GM19023 (cell line): ENCODE results near the gene PITRM1.
A peak's percentile ranks its signal among the peaks of the same experiment; 100 is the strongest.
"Not testable (repeated sequence)": the region's sequence is repeated elsewhere in the genome, so short reads cannot be mapped to it uniquely, and the experiment has no call there.

ENCODE experiments used
- ATAC-seq: cut with Tn5 transposase; IDR thresholded peaks from one replicate; pipeline ENCODE4 v1.9.1; 2021; ENCODE audit warnings: mild to moderate bottlenecking, moderate library complexity; ENCODE audit not compliant: unreplicated experiment

Gene PITRM1

DNA sequence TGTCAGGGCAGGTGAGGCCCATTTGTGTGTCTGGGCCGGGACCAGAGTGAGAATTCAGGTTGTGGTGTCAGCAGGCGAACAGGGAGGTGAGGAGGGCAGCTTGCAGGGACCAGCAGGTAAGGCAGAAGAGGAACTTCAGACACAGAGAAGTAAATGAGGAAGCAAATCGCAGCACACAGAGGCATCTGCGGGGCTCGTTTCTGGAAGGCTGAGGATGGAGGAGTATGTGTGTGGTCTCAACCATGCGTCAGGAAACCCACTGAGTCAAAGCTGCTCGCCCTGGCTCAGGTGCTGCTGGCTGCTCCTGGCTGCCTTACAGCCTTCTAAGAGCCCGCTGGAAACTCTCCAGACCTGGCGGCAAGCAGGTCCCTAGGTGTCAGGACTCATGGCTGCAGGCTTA, 26.9 kb upstream of the PITRM1 start:
- no peak for ATAC-seq

DNA sequence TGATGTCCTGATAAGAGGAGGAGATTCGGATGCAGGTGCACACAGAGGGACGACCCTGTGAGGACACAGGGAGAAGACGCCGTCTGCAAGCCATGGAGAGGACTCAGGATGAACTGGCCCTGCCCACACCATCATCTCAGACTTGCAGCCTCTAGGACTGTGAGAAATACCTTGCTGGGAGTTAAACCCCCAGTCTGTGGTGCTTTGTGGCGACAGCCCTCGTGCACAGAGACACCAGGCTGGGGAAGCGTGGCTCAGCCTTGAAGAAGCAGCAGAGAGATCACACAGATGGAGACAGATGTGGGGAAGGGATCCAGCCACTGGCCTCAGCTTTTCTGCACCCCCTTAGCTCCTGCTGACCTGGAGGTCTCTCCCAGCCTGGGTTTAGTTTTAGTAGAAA, 26.3 kb upstream of the PITRM1 start:
- ATAC-seq, result no peak

DNA sequence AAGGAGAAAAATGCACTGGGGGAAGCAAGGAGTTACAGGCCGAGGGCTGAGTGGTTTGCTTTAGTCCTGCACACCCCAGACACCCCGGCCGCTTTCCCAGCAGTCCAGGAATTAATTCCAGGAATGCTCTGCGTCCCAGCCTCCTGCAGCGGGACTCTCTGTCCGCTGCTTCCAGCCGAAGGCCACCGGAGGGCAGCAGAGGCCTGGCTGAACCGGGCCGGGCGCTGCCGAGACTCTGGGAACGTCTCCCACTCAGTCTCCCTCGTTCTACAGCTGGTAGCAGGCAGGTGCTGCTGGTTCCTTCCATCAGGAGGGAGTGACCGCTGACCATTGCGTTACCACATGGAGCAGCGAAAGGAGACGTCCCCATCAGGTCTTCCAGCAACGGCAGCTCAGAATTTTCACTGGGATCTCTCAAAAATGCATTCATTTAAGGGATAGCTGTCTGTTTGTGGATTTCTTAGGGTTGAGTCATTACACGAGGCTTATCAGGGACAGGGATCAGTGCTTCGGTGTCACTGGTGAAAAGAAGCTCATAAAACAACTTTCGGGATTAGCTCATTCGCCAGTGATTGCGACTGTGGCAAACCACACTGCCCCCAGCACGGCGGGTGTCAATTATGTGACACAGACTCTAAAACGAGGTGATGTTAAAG, 24.9 kb upstream of the PITRM1 start:
- ATAC-seq, result peak; percentile 64

DNA sequence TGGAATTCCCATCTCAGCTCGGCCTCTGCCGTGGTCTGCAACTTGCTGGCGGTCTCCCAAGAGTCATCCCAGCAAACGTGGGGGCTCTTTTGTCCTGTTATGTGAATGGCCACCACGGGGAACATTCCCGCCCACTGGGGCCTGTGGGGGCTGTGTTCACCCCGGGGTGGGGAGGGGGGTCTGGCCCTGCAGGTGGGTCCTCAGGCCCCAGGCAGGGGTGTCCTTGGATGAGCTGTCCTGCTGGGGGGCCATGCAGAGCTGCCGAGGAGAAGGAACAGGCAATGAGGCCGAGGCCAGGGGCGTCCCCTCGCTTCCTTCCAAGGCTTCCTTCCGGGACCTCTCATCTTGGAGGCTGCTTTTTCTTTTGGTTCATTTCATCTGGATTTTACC, 24.4 kb upstream of the PITRM1 start:
- ATAC-seq, result no peak

DNA sequence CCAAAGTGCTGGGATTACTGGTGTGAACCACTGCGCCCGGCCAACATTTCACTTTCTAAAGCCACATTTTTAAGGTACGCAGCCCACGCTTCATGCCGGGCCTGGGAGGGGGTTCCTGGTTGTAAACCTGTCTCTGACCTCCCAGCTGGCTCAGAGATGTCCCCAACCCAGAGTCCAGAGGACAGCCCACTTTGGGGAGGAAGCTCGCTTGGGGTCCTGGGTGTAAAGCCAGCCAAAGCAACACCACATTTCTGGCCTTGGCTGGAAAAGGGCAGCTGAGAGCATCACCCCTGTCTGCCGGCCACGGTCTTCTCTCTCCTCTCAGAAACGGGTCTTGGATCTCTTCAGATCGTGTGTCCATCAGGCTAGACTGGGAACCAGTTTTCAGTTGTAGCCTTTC, 23.9 kb upstream of the PITRM1 start:
- ATAC-seq, result no peak

DNA sequence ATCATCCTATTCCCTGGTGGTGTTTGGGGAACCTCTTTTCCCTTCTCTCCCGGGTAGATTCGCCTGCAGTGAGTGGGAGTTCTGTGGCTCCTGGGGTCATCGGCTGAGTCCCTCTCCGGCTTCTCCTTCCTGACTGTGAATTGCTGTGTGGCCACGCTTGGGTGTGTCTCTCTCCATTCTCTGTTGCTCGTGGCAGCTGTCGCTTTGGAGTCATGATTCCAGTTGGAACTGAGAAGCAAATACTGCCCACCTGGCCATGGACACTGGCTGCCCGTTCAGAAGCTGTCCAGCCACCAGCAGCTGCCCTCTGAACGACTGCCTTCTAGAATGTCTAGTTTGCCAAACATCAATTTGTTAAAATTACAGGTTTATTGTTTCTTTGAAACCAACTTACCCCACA, 23.1 kb upstream of the PITRM1 start:
- ATAC-seq, result no peak

DNA sequence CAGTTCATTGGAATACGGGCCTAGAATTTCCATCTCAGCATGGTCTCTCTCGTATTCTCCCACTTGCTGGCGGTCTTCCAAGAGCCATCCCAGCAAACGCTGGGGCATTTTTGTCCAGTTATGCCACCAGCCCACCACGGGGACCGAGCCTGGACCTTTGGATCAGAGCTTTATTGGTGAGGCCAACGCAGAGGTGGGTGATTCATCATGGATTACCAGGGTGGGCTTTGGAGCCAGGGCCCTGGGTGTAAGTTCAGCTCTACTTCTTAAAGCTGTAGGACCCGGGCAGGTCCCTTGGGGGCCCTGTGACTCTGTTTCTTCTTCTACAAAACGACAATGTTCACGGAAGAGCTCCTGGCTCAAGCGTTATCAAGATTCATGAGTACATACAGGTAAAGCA, 22.7 kb upstream of the PITRM1 start:
- no peak for ATAC-seq

DNA sequence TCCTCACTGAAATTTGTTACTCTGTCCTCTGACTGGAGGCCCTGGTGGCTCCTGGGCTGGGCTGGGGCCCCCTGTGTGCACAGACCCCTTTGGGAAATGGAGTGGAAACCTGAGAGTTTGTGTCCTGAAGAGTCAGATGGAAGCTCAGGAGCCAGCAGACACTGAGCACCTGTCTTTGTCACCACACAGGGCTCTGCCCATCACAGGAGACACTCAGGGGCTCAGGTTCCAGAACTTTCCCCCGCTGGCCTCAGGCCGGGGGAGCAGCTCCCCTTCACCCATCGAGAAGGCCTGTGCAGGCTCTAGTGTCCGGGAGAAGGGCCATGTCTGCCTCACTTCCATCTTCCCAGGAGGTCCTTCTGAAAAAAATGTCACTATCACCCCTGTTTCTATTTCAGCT, 22.3 kb upstream of the PITRM1 start:
- ATAC-seq, result no peak

DNA sequence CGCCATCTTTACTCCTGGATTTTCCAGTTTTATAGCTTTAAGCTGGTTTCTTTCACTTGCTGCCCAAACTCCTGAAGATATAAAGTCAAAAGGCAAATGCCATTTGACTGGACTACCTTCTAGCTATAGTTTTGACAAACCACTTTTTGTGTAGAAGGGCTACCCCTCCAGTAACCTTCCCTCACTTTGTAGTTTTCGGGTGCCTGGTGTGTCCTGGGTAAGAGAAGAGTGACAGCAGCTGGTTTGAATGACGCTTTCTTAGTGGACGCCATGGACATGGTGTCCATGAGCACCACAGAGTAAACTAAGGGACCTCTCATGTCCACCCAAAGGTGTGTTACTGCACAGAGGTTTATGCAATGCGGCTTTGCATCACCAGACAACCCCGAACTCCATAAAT, 21.2 kb upstream of the PITRM1 start:
- no peak for ATAC-seq

DNA sequence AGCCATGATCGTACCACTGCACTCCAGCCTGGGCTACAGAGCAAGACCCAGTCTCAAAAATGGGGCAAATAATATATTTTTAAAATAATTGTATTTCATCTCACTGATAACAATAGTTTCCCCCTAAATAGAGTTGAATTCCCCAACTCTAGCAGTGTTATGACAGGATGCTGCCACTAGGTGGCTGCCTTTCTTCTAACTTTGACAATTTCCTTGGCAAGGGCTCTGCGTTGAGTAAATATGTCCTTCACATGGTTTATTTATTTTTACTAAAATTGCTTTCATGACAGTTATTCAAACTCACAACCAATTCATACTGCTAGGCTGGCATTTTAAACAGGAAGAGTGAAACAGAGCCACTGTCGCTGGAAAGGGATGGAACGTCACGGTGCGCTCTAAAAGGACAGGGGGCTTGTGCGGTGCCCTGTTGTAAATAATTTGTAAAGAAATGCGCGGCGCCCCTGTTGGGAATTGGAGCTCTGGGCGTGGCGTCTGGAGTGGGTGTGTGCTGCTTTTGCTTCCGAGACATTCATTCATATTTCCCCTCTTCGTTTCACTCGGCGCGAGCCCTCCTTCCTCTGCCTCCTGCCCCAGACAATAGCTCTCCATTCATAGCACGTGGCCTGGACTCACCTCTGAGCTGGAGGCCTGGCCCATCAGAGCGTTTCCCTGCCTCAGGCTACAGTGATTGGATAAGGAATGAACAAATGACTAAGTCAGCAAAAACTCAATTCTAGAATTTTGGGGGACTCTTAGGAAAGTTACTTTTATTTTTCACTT, 20.5 kb upstream of the PITRM1 start:
- ATAC-seq, result no peak

DNA sequence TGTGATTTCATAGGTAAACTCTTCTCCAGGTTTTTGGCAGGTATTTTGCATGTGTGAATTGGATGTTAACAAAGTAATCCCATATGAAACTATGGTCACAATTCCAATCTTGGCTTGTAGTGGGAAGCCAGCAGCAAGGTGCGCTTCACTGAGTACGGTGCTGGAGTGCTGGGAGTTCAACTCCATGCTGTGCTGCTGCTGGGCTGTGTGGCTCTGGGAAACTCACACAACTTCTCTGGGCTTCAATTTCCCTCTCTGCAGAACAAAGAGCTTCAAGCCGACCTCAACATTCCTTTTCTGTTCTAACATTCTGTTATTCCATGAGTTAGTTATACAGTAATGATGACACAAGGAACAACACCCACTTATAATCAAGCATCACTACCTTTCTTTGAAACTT, 18.2 kb upstream of the PITRM1 start:
- no peak for ATAC-seq

DNA sequence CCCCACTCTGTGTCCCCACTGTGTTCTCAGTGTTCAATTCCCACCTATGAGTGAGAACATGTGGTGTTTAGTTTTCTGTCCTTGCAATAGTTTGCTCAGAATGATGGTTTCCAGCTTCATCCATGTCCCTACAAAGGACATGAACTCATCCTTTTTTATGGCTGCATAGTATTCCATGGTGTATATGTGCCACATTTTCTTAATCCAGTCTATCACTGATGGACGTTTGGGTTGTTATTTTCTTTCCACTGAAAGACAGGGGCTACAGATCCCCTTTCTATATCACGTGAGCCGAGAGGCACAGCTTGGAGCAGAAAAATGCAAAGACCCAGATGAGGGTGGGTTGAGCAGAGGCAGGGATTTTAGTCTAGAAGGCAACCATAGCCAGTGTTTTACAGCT, 14.6 kb upstream of the PITRM1 start:
- not testable (repeated sequence) for ATAC-seq

DNA sequence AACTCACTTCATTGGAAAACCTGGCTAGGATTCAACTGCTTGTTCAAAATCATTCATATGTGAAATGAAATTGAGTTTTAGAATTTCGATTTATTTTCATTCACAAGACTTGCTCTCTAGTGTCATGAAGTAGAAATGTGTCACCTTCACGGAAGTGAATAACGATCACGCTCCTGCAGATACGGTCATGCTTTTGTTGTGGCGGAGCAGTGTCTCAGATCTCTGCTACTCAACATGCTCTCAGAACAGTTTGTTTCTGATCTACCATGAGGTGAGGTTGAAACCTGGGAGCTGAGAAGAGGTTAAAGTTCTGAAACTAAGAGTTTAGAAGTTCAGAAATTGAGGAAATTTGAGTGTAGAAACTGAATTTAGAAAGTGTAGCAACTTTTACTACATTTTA, 13.8 kb upstream of the PITRM1 start:
- ATAC-seq, result no peak

DNA sequence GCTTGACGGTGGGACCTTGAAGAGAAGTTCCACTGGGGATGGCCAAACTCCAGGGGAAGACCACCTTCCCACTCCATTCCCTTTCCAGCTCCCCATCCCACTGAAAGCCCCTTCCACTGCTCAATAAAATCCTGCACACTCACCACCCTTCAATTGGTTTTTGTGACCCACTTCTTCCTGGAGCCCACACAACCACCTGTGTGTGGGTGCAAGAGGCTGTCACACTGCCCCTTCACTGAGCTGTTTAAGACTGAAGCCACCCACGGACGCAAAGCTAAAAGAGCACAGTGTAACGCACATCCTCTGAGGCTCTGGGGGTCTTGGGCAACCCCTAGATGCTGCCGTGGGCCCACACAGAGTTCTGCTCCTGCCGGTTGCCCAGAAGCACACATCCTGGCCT, 12.8 kb upstream of the PITRM1 start:
- no peak for ATAC-seq

DNA sequence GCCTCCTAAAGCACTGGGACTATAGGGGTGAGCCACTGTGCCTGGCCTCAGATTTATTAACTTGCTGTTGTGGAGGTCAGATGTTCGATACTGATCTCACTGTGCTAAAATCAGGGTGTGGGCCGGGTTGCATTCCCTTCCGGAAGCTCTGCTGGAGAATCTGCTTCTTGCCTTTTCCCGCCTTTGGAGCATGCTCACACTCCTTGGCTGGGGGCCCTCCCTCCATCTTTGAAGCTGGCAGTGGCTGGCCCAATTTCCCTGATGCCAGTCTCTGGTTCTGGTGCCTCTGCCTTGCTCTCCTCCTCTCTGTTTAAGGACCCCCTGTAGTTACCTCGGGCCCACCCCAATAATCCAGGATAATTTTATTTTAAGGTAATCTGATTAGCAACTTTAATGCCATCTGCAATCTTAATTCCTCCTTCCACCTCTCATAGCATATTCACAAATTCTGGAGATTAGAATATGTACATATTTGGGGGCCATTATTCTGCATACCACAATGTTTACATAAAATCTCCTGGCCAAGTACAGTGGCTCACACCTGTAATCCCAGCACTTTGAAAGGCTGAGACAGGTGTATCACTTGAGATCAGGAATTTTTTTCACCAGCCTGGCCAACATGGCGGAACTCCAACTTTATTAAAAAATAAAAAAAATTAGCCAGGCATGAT, 7.9 kb upstream of the PITRM1 start:
- no peak for ATAC-seq

DNA sequence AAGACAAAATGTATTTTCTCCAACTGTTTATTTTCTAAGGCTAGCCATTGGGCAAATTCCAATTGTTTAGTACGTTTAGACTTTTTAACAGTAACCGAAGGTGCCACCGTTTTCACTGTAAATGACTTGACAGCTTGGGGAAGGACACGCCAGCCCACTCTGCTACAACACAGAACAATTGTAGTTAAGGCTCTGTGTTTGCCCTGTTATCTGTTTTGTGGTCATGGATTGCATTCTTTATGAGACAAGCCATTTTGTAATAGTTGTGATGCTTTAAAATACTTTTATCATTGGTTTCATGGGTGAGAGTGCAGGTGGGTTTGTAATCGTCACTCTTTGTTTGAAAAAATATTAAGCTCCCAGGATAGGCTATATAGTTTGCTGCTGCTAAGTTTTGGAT, 6.6 kb upstream of the PITRM1 start:
- no peak for ATAC-seq

DNA sequence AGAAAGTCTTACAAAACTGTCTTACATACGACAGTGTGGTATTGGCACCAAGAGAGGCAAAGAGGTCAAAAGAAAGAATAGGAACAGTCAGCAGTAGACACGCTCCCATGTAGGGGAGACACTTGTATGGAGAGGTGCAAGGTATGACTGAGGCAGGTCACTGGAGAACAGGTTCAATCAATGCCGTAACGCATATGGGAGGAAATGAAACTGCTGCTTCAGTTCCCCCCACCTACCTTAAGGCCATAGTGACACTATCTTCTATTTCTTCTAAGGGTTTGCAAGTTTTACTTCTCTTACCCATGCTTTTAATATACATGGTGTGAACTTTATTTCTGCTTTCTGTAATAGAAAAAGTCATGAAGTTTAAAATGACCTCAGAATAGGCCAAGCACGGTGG, 5.5 kb upstream of the PITRM1 start:
- ATAC-seq, result no peak

DNA sequence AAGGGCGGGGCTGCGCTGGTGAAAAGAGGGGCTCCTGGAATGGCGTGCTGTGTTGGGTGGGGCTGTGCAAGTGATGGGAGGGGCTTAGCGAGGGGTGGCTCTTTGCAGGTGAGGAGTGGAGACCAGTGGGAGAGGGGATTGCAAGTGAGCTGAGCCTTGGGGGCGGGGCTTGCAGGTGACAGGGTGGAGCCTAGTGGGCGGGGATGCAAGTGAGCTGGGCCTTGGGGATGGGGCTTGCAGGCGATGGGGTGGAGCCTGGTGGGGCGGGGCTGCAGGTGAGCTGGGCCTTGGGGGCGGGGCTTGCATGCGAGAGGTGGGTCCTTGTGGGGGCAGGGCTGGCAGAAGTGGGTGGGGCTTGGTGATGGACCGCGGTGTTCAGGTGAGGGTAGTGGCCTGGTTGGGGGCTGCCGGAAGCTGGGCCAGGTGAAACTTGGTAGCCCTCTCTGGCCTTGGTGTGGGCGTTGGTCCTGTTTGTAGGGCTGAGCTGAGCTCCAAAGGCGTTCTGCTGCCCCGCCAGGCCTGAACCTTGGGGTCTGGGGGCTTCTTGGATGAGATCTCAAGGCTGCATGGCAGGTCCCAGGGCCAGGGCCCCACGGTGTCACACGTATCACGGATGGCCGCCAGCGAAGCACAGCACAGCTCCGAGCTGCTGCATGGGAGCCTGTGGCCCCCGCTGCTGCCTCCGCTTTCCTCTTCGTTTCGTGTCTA, 743 bp upstream of the PITRM1 start:
- ATAC-seq, result peak; percentile 24

DNA sequence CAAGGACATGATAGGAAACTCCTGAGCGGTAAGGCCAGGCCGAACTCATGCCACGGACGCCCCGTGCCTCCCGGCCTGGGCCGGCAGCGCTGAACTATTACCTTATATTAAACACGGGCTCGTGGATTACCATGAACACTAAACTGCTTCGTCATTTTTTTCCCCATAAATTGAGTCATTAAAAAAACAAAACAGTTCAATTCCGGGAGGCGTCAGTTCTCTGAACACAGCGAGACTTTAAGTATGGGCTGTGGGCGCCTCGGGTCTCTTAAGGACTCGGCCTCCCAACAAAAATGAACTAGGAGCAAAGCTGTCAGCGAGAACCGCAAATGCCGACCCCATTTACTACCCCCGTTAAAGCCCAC, 519 bp downstream of the PITRM1 start:
- no peak for ATAC-seq

DNA sequence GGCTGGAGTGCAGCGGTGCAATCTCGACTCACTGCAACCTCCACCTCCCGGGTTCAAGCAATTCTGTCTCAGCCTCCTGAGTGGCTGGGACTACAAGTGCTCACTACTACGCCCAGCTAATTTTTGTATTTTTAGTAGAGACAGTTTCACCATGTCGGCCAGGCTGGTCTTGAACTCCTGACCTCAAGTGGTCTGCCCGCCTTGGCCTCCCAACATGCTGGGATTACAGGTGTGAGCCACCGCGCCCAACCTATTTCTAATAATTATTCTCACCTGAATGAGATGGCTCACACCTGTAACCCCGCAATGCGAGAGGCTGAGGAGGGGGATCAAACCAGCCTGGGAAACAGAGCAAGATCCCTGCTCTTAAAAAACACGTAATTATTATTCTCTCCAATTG, 1.1 kb downstream of the PITRM1 start:
- not testable (repeated sequence) for ATAC-seq

DNA sequence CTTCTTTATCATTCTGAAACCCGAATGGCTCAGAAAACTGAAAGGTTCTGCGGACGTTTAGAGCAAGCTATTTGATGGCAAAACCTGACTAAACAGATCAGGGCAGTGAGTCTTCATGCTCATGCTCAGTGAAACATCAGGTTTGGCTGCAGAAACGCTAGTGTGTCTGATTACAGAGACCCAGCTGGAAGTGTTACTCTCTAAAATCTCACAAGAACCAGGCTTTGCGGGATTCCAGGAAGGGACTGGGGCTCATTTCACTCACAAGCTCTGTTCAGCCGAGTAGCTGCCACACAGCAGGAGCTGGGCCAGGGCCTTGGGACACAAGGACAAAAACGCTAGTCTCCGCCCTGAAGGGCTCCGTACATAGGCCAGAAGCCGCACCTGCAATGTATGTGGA, 2.9 kb downstream of the PITRM1 start:
- no peak for ATAC-seq

DNA sequence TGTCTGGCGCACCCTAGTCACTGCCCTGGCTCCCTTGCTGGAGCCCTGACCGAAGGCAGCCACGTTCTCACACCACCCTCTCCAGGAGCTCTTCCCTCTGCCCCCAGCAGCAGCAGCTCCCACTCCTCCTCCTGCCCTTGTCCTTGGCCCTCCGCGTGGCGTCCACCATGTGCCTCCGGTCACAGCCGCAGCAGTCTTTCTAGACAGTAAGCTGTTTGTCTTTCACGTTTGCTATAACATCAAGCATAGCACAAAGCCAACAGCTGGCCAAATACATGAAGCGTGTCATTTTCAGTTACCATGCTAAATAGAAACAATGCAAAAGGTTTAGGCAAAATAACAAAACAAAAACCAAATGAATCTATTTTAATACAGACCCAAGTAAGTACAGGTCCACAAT, 3.3 kb downstream of the PITRM1 start:
- ATAC-seq, result no peak
